Gastrocnemius medialis (tissue), 4 donors: ENCODE measurements around the gene ATXN7L1. TPM values are rescaled to one million over a fixed set of nuclear protein-coding genes. Genes with fewer than 3 reads are reported as not detected.

Source experiments
- ATAC-seq, 2 donors: fragments of 150-250 bp; one replicate each; pipeline ENCODE4 v1.9.1; 2016
- DNase-seq, 2 donors: peaks; one replicate each; pipeline ENCODE4 v3.0.0-alpha.2; 2019
- H3K27ac ChIP-seq, 4 donors: fragments of 200-600 bp; sonication (generic); 1 replicate in 1 of 4; 2 replicates in 3 of 4; pipeline ENCODE4 v1.5.1; 2016 to 2018; ENCODE audit warnings: mild to moderate bottlenecking in 2 of 4, moderate library complexity in 1 of 4
- H3K27me3 ChIP-seq, 3 donors: fragments of 200-600 bp; sonication (generic) in 2 of 3; 1 replicate in 1 of 3; 2 replicates in 2 of 3; pipeline versions ENCODE4 v1.5.1 to v1.6.0; 2016 to 2019; ENCODE audit warnings: mild to moderate bottlenecking in 1 of 3, moderate library complexity in 1 of 3
- H3K36me3 ChIP-seq, 2 donors: fragments of 200-600 bp; sonication (generic) in 1 of 2; one replicate each; pipeline ENCODE4 v1.5.1; 2017 to 2018
- H3K4me1 ChIP-seq, 2 donors: fragments of 200-600 bp; sonication (generic) in 1 of 2; one replicate each; pipeline ENCODE4 v1.5.1; 2016 to 2017; ENCODE audit warnings: mild to moderate bottlenecking in 2 of 2
- H3K4me3 ChIP-seq, 4 donors: fragments of 200-600 bp; sonication (generic) in 3 of 4; 1 replicate in 1 of 4; 2 replicates in 3 of 4; pipeline ENCODE4 v1.5.1; 2016 to 2019; ENCODE audit warnings: mild to moderate bottlenecking in 2 of 4
- H3K9me3 ChIP-seq, 3 donors: fragments of 200-600 bp; sonication (generic) in 2 of 3; 1 replicate in 1 of 3; 2 replicates in 2 of 3; pipeline ENCODE4 v1.5.1; 2016 to 2019
- CTCF ChIP-seq, 5 experiments: fragments of 450-650 bp in 3 of 5; fragments of 200-600 bp in 2 of 5; sonication (generic) in 2 of 5; IDR thresholded peaks in 4 of 5; conservative IDR thresholded peaks in 1 of 5; 1 replicate in 4 of 5; 2 replicates in 1 of 5; pipeline ENCODE4 v1.5.1; 2016 to 2019; ENCODE audit warnings: antibody characterized with exemption in 5 of 5, mild to moderate bottlenecking in 3 of 5, moderate library complexity in 3 of 5
- POLR2A ChIP-seq, 2 donors: fragments of 450-650 bp; IDR thresholded peaks; one replicate each; pipeline ENCODE4 v1.6.1; 2017; ENCODE audit warnings: antibody characterized with exemption in 2 of 2, mild to moderate bottlenecking in 2 of 2, moderate library complexity in 2 of 2
- in situ Hi-C, 4 donors: fragments of 200-750 bp; cut with MboI; loops; one replicate each; pipeline versions ENCODE4 v1.15.0 to v1.8.0; 2017; ENCODE audit warnings: low sequenced_read_pairs in 4 of 4
- intact Hi-C: fragments of 100-400 bp; cut with DNase I; formaldehyde crosslinking; loops from one replicate; pipeline ENCODE4 v1.15.1; 2023; ENCODE audit warnings: low total_unique reads
- total RNA-seq, 4 donors: library from RNA; depleted of rRNA; stranded (reverse); fragments of >200 nt; gene quantifications; one replicate each; pipeline versions ENCODE4 v1.1.0 to v1.2.3, GENCODE V29; 2016

Gene ATXN7L1
- total RNA-seq, 4 donors from 2014 or later: 1.6 to 6.6 (median 4.8) TPM

- intact Hi-C loops (no loop called here), in situ Hi-C loops (no loop called here)
- Histone ChIP-seq H3K4me1 (peaks cover 0 to 9% of the 10 kb centered on the region in 2 donors), H3K27me3 (no peaks in the 10 kb centered on the region), H3K9me3 (no peaks in the 10 kb centered on the region), H3K27ac (no peak overlapping the region), H3K4me3 (no peak overlapping the region), H3K36me3 (peaks cover 0 to 17% of the 10 kb centered on the region in 2 donors)
- TF ChIP-seq POLR2A (IDR thresholded peaks at IDR 0.05): no peak
- no peak for TF ChIP-seq CTCF (IDR thresholded peaks at IDR 0.05 in 4 of 5, conservative IDR thresholded peaks at IDR 0.05 in 1 of 5)
- DNase-seq: no peak
- no peak for ATAC-seq
Measured at GRCh38 chr7:105622106-105622731, 254.2 kb downstream of the ATXN7L1 start.

- ATAC-seq (no peak), DNase-seq (peak in 1 of 2 donors; percentile 18)
- peaks cover 0 to 10% of the 10 kb centered on the region in 2 donors for H3K4me1 ChIP-seq
- H3K4me3 ChIP-seq: no peak overlapping the region
- peaks cover 0 to 17% of the 10 kb centered on the region in 2 donors for H3K36me3 ChIP-seq
- H3K27me3 ChIP-seq: no peaks in the 10 kb centered on the region
- no peak overlapping the region for H3K27ac ChIP-seq
- intact Hi-C loops (no loop called here), in situ Hi-C loops (no loop called here)
- TF ChIP-seq CTCF (IDR thresholded peaks at IDR 0.05 in 4 of 5, conservative IDR thresholded peaks at IDR 0.05 in 1 of 5) (no peak), POLR2A (IDR thresholded peaks at IDR 0.05) (no peak)
- no peaks in the 10 kb centered on the region for H3K9me3 ChIP-seq
Measured at GRCh38 chr7:105621617-105622016, 254.8 kb downstream of the ATXN7L1 start.

- intact Hi-C loops: no loop called here
Measured at GRCh38 chr7:105621176-105621575, 255.2 kb downstream of the ATXN7L1 start.

GRCh38 chr7:105619590-105619989 lies 256.8 kb downstream of the ATXN7L1 start:
- Histone ChIP-seq H3K4me1 (peaks cover 0 to 10% of the 10 kb centered on the region in 2 donors), H3K27ac (no peak overlapping the region), H3K9me3 (no peaks in the 10 kb centered on the region), H3K4me3 (no peak overlapping the region), H3K27me3 (no peaks in the 10 kb centered on the region), H3K36me3 (peaks cover 0 to 17% of the 10 kb centered on the region in 2 donors)
- in situ Hi-C loops (no loop called here), intact Hi-C loops (no loop called here)
- DNase-seq (no peak), ATAC-seq (no peak)
- no peak for TF ChIP-seq POLR2A (IDR thresholded peaks at IDR 0.05)

More at GRCh38 chr7:105621176-105621575, 255.2 kb downstream of the ATXN7L1 start:
- in situ Hi-C loops: no loop called here
- no peaks in the 10 kb centered on the region for H3K27me3 ChIP-seq
- no peak overlapping the region for H3K27ac ChIP-seq
- no peak for ATAC-seq
- H3K4me3 ChIP-seq: no peak overlapping the region
- no peaks in the 10 kb centered on the region for H3K9me3 ChIP-seq
- TF ChIP-seq POLR2A (IDR thresholded peaks at IDR 0.05) (no peak), CTCF (IDR thresholded peaks at IDR 0.05 in 4 of 5, conservative IDR thresholded peaks at IDR 0.05 in 1 of 5) (no peak)
- DNase-seq: no peak
- H3K4me1 ChIP-seq: peaks cover 0 to 10% of the 10 kb centered on the region in 2 donors
- peaks cover 0 to 17% of the 10 kb centered on the region in 2 donors for H3K36me3 ChIP-seq

- H3K27ac ChIP-seq: peak overlapping the region in 3 of 4 donors; percentile 35 to 59 (median 52)
- in situ Hi-C loops: no loop called here
- H3K27me3 ChIP-seq: no peaks in the 10 kb centered on the region
Measured at GRCh38 chr7:105618016-105618296, 258.4 kb downstream of the ATXN7L1 start.

More at GRCh38 chr7:105618016-105618296, 258.4 kb downstream of the ATXN7L1 start:
- DNase-seq (peak in 1 of 2 donors; percentile 32), ATAC-seq (peak; percentile 55 to 81)
- intact Hi-C loops: no loop called here
- no peak for TF ChIP-seq POLR2A (IDR thresholded peaks at IDR 0.05)
- TF ChIP-seq CTCF (IDR thresholded peaks at IDR 0.05 in 4 of 5, conservative IDR thresholded peaks at IDR 0.05 in 1 of 5): no peak
- Histone ChIP-seq H3K36me3 (peaks cover 0 to 14% of the 10 kb centered on the region in 2 donors), H3K9me3 (no peaks in the 10 kb centered on the region), H3K4me3 (no peak overlapping the region), H3K4me1 (peaks cover 0 to 10% of the 10 kb centered on the region in 2 donors)
